Hematopoietic multipotent progenitor cell (in vitro differentiated cells): ENCODE measurements around the gene SEMA5B. TPM values are rescaled to one million over a fixed set of nuclear protein-coding genes. Genes with fewer than 3 reads are reported as not detected.

ENCODE experiments used
- DNase-seq, 3 donors: peaks; one replicate each; pipeline ENCODE4 v3.0.0-alpha.2; 2011 to 2015; ENCODE audit warnings: low read depth in 2 of 3, low spot score in 2 of 3
- total RNA-seq: library from RNA; depleted of rRNA; stranded (reverse); fragments of >200 nt; gene quantifications from one replicate; pipeline ENCODE4 v1.2.3, GENCODE V29; 2012

SEMA5B gene
- total RNA-seq, 1 donor, result 0.27 TPM

DNA sequence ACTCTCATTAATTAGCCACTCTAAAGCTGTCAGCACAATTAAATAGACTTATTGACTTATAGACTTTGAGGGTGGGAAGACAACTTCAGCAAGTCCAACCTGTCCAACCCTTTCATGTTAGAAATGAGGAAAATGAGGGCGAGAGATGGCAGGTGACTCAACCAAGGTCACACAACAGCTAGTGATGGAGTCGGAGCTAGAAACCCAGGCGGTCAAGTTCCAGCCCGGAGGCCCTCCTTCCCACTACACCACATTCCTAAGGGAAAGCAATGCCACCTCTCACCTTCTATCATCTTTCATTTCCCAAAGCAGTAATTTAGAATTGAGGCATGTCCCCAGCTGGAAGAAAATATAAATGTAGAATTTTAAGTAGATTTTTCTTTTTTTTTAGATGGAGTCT lies 28.7 kb downstream of the SEMA5B start:
- DNase-seq, result no peak

DNA sequence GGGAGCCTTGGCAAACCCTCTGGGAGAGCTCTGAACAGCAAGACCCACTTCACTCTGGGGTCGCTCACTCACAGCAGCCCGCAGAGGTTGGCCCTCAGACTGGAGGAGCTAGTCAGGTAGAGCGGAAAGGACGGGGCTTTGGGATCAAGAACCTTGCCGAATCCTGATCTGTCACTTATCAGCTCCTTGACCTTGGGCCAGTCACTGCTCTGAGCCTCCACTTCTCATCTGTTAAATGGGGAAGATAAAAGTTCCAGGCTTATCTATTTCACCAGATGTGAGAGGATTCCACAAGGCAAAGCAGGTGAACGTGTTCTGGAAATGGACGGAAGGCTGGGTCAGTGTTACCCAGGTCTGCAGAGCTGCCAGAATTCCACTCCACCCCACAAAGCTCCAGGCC lies 29.4 kb downstream of the SEMA5B start:
- DNase-seq, result no peak

GRCh38 chr3:122996038-122996580 lies 31.5 kb downstream of the SEMA5B start:
- DNase-seq, result no peak

DNA sequence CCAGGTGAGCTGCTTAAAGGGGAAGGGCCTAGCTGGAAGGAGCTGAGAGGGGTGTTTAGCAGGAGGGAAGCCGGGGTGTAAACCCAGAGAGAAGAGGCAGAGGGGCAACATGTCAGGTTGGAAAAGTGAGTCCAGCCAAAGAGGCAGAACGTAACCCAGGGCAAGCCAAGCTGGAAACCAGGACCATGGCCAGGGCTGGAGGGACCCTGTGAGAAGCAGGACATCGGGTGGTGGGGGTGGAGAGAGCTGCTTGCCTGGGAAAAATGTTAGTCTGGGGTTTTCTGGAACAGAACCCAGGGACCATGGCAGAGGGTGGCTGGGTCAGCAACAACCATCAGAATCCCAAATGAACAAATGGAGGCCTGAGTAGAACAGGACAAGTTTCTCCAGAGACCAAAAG lies 32.6 kb downstream of the SEMA5B start:
- no peak for DNase-seq

DNA sequence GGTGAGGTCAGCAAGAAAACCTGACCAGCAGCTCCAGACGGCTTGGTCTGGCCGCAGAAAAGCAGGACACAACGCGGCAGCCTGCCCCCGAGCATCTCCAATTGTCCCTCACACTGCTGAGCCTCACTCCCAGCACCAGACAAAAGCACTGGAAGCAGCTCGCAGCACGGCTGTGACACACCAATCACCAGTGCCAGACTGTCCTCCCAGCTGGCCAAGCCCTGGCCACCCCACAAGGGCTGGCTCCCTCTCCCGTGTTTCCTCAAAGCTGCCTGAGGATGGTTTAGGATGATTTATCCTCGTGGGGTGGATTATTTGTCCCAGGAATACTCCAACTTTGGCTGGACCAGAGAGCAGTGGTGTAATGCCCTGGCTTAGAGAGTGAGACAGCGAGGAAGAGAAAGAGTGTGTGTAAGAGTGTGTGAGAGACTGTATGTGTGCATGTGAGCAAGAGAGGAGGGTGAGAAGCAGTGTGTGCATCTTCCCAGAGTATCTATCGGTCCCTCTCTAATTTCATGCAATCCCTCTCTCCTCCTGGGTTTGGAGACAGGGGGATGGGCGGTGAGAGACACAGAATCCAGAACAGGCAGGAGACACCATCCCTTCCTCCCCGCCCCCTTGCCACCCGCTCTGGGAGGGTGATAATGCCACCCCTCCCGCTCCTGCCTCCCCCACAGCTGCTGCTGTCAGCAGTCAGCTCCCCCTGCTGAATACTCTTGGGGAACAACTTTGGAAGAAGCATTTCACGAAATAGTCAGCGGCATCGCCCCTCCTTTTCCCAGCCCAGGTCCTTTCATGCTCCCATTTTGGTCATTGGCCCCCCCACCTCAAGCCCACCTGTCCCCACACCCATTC lies 34.2 kb downstream of the SEMA5B start:
- no peak for DNase-seq

GRCh38 chr3:122992676-122993075 lies 34.9 kb downstream of the SEMA5B start:
- DNase-seq, result no peak

DNA sequence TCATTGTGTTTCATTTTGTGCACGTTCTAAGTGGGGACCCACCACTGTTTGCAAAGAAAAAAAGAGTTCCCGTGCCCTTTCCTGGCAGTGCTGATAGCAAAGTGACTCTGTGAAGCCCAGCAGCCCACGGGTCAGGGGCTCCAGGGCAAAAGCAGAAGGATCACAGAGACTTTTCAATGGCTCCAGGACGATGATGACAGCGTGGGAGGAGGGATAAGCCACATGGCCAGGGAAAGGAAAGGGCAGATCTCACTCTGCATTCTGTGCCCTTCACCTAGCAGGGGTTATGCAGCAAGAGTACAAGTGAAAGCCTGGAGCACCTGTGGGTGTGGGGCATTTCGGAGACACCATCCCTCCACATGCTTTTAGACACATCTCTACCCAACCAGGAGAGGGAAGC lies 35.4 kb downstream of the SEMA5B start:
- no peak for DNase-seq

GRCh38 chr3:122991236-122991985 lies 36.2 kb downstream of the SEMA5B start:
- DNase-seq, result no peak

DNA sequence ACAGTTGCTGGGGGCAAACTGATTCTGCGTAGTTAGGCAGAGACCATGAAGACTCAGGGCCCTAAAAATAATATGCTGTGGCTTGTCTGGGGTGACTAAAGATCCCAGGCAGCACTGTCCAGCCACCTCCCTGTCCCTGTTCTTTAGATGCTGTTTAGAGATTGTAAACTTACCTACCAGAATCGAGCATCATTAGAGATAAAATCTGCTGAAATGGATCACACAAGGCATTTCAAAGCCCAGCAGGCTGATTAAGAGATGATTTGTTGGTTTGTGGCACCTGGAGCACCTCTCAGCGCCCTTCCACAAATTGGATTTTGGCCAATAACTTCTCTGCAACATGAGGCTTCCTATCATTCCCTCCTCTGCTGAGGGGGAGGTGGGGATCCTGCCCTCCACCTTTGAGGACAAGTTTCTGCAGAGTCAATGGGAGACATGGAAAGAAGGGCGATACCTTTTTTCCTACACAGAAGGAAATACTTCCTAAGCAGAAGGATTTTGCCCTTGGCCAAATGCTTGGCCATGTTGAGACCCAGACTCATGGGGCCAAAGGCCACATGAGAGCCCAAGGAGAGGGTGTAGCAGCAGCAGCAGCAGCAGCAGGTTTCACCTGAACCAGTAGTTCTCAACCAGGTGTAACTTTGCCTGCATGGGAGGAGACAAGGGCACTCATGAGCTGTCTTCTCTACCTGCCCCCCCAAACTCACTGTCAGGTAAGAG lies 37.5 kb downstream of the SEMA5B start:
- no peak for DNase-seq

DNA sequence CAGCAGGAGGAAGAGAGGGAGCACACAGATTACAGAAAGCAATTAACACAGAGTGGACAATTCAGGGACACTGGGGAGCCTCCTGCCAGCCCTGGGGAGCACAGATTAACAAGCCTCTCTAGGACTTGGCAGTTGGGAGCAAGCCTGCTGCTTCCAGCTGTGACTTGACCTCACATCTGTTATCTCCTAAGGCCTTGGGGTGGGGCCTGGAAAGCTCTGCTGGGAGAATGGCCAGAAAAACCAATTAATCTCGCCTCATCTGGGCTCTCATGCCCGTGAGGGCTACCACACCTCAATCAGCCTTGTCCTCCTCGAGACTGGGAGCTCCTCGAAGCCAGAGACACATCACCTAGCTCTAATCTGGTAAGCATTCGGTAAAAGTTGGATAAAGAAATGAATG lies 39.1 kb downstream of the SEMA5B start:
- DNase-seq, result no peak

DNA sequence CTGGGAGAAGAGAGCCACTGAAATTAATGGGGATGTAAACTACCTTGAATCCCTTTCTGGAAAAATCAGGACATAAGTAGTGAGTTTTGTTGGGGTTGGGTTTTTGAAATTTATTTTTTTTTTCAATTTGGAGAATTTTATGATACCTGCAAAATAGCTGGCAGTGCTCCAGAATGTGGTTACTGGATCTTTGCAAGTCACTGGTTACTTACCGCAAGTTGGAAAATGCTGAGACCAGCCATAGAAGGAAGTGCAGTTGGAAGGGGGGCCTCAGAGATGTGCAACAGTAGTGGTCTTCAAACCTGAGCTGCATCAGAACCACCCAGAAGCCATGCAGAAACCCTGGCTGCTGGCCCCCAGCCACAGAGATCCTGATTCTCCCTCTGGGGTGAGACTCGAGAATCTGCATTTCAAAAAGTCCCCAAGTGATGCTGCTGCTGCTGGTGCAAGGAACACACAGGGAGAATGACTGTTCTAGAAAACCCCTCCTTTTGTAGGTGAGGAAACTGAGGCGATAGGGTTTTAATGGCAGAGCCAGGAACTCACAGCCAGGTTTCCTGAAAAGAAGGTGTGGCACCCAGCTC lies 39.7 kb downstream of the SEMA5B start:
- peak in 2 of 3 donors; percentile 57 to 87 for DNase-seq

- no peak for DNase-seq
Observed at GRCh38 chr3:122987231-122987630, 40.3 kb downstream of the SEMA5B start.

GRCh38 chr3:122986693-122987179 lies 40.8 kb downstream of the SEMA5B start:
- no peak for DNase-seq

DNA sequence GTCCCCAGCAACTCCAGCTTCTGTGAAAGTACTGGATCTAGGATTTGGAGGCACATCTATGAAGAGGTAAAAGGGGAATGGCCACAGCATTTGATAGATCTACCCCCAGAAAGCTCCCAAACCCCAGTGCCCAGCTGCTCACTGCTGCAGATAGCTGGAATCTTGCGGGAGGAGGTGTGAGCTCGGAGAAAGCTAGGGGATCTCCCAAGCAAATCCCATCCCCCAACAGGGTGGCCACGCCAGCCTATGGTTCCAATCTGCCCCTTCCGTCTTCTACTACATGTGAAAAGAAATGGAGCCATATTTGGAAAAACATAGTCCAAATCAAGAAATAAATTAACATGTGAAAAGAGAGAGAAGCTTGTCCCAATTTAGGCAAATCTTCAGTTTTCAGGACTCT lies 42.0 kb downstream of the SEMA5B start:
- no peak for DNase-seq

- DNase-seq, result no peak
Observed at GRCh38 chr3:122984650-122985049, 42.9 kb downstream of the SEMA5B start.

- no peak for DNase-seq
Observed at GRCh38 chr3:122984007-122984406, 43.6 kb downstream of the SEMA5B start.

GRCh38 chr3:122982216-122983185 lies 45.1 kb downstream of the SEMA5B start:
- DNase-seq, result no peak

GRCh38 chr3:122979211-122979610 lies 48.4 kb downstream of the SEMA5B start:
- DNase-seq, result no peak

DNA sequence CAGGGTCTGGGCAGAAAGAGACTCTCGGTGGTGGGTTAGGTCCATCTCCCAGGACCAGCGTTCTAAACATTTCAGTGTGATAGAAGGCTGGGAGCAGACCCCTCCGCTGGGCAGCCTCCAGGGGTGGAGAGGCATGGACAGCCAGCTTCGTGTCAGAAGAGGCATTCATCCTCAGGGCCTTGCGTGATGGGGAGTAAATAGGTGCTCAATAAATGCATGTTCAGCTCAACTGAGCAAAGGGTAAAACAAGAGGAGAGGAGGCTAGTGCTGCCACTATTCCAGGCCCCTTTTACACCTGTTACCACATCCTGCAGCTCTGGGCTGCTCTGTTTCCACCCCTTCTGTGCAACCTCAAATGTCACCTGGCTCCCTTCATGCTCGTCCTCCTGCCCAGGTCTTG lies 49.0 kb downstream of the SEMA5B start:
- no peak for DNase-seq
